Activated naive CD8-positive, alpha-beta T cell treated with anti-CD3 and anti-CD28 coated beads for 36 hours (primary cell): ENCODE data around the gene MTERF4. TPM values are rescaled to one million over a fixed set of nuclear protein-coding genes. Genes with fewer than 3 reads are reported as not detected.

Experiments used
- DNase-seq: peaks from one replicate; pipeline ENCODE4 v3.0.0; 2021
- H3K27ac Mint-ChIP-seq: one replicate; pipeline ENCODE4 v1.8.0; 2022; ENCODE audit warnings: mild to moderate bottlenecking, moderate library complexity, mixed read lengths
- H3K27me3 Mint-ChIP-seq: one replicate; pipeline ENCODE4 v1.8.0; 2022; ENCODE audit warnings: mild to moderate bottlenecking, mixed read lengths
- H3K36me3 Mint-ChIP-seq: one replicate; pipeline ENCODE4 v1.8.0; 2021; ENCODE audit warnings: mild to moderate bottlenecking, mixed read lengths
- H3K4me1 Mint-ChIP-seq: one replicate; pipeline ENCODE4 v1.8.0; 2021; ENCODE audit warnings: mixed read lengths
- H3K4me3 Mint-ChIP-seq: one replicate; pipeline ENCODE4 v1.8.0; 2022; ENCODE audit warnings: mild to moderate bottlenecking, moderate library complexity, mixed read lengths
- H3K9me3 Mint-ChIP-seq: one replicate; pipeline ENCODE4 v1.8.0; 2022; ENCODE audit warnings: mixed read lengths
- total RNA-seq, 2 experiments: library from RNA; stranded (reverse); gene quantifications; one replicate each; pipeline ENCODE4 v1.2.3, GENCODE V29; 2021

Gene MTERF4
- total RNA-seq, 2 experiments from 2014 or later = 34.5 to 35.6 TPM

DNA sequence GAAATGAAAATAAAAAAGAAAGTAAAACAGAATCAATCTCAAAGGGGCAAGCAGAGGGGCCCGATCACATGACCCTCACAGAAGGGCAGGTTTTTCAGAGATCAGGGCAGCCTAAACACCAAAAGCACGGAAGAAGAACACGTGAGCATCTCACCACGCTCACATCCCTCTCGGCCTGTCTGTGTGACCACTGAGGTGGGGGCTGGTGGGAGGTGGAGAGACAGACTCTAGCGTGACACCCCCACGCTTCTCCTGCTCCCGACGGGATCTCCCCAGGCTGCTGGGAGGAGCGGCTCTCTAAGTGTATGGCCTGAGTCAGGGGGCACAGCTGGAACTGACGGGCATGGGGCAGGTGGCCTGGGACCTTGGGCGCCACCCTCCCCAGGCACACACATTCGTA is 23.5 kb upstream of the MTERF4 start:
- peaks cover 4% of the 10 kb centered on the region for H3K9me3 Mint-ChIP-seq
- no peak for DNase-seq
- peaks cover 24% of the 10 kb centered on the region for H3K4me1 Mint-ChIP-seq
- H3K36me3 Mint-ChIP-seq = peaks cover 42% of the 10 kb centered on the region
- no peak overlapping the region for H3K4me3 Mint-ChIP-seq
- peak overlapping the region; percentile 23 for H3K27ac Mint-ChIP-seq
- H3K27me3 Mint-ChIP-seq = no peaks in the 10 kb centered on the region

GRCh38 chr2:241123816-241124536 is 21.9 kb upstream of the MTERF4 start:
- peaks cover 6% of the 10 kb centered on the region for H3K9me3 Mint-ChIP-seq
- H3K36me3 Mint-ChIP-seq = peaks cover 43% of the 10 kb centered on the region
- DNase-seq = no peak
- no peak overlapping the region for H3K27ac Mint-ChIP-seq
- no peaks in the 10 kb centered on the region for H3K27me3 Mint-ChIP-seq
- no peak overlapping the region for H3K4me3 Mint-ChIP-seq
- H3K4me1 Mint-ChIP-seq = peaks cover 28% of the 10 kb centered on the region

DNA sequence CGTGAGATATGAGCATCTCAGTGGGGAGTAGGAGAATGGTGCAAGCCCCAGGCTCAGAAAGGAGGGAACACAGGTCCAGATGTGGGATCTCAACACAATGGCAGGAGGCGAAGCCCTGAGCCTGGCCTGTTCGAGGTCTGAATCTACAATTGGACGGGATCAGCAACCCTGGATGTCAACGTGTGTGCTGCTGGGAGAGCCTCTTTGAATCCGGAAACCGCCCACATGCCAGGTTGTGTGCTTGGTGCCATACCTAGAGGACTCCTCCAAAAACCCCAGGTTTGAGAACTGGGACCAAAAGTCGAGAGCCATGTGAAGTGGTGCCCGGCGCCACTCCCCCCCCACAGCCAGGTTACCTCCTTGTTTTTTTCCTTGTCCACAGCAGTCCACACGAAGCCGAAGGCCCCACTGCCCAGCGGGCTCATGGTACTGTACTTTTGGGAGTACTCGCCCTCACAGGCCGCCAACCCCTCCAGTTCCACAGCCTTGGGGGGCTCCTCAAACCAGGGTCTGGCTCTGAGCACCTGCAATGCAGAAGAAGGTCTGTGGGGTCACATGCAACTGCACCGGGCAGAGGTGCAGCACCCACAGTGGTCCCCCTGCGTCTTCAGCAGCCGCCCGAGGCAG is 20.4 kb upstream of the MTERF4 start:
- Mint-ChIP-seq H3K4me1 (peaks cover 17% of the 10 kb centered on the region), H3K4me3 (no peak overlapping the region), H3K27ac (no peak overlapping the region), H3K36me3 (peaks cover 31% of the 10 kb centered on the region), H3K9me3 (peaks cover 6% of the 10 kb centered on the region), H3K27me3 (no peaks in the 10 kb centered on the region)
- DNase-seq = no peak

DNA sequence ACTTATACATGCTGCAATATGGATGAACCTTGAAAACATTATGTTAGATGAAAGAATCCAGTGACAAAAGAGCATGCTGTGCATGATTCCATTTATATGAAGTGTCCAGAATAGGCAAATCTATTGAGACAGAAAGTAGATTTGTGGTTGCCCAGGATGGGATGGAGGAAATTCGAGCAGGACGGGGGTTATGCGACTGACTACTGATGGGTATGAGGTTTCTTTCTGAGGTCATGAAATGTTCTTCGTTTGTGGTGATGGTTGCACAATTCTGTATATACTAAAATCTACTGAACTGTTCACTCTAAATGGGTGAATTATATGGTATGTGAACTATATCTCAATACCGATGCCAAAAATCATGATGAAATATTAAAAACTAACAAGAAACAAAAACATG is 18.9 kb upstream of the MTERF4 start:
- H3K27me3 Mint-ChIP-seq = no peaks in the 10 kb centered on the region
- no peak for DNase-seq
- no peak overlapping the region for H3K4me3 Mint-ChIP-seq
- H3K36me3 Mint-ChIP-seq = peaks cover 32% of the 10 kb centered on the region
- peaks cover 6% of the 10 kb centered on the region for H3K9me3 Mint-ChIP-seq
- H3K27ac Mint-ChIP-seq = no peak overlapping the region
- H3K4me1 Mint-ChIP-seq = peaks cover 12% of the 10 kb centered on the region

GRCh38 chr2:241120440-241120839 is 18.4 kb upstream of the MTERF4 start:
- H3K36me3 Mint-ChIP-seq = peaks cover 35% of the 10 kb centered on the region
- no peak for DNase-seq
- H3K27ac Mint-ChIP-seq = peak overlapping the region; percentile 38
- peaks cover 8% of the 10 kb centered on the region for H3K4me1 Mint-ChIP-seq
- H3K4me3 Mint-ChIP-seq = no peak overlapping the region
- peaks cover 6% of the 10 kb centered on the region for H3K9me3 Mint-ChIP-seq
- no peaks in the 10 kb centered on the region for H3K27me3 Mint-ChIP-seq

- Mint-ChIP-seq H3K9me3 (peaks cover 6% of the 10 kb centered on the region), H3K4me1 (peaks cover 6% of the 10 kb centered on the region), H3K27ac (no peak overlapping the region), H3K4me3 (no peak overlapping the region), H3K36me3 (peaks cover 44% of the 10 kb centered on the region), H3K27me3 (no peaks in the 10 kb centered on the region)
- no peak for DNase-seq
Observed at GRCh38 chr2:241118737-241119505, 16.8 kb upstream of the MTERF4 start.

GRCh38 chr2:241116606-241117560 is 14.8 kb upstream of the MTERF4 start:
- Mint-ChIP-seq H3K36me3 (peaks cover 45% of the 10 kb centered on the region), H3K9me3 (peaks cover 6% of the 10 kb centered on the region), H3K27ac (peak overlapping the region; percentile 27)

DNA sequence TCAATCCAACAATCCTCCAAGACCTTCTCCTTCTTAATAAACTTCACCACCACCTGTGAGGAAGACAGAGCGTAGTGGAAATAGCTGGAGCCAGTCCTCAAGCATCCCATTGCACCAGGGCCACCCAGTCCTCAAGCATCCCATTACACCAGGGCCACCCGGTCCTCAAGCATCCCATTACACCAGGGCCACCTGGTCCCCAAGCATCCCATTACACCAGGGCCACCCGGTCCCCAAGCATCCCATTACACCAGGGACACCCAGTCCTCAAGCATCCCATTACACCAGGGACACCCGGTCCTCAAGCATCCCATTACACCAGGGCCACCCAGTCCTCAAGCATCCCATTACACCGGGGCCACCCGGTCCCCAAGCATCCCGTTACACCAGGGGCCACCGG is 13.3 kb upstream of the MTERF4 start:
- Mint-ChIP-seq H3K4me1 (peaks cover 21% of the 10 kb centered on the region), H3K27me3 (no peaks in the 10 kb centered on the region), H3K36me3 (peaks cover 40% of the 10 kb centered on the region), H3K4me3 (no peak overlapping the region), H3K27ac (no peak overlapping the region), H3K9me3 (peaks cover under 1% of the 10 kb centered on the region)
- no peak for DNase-seq

More at GRCh38 chr2:241116606-241117560, 14.8 kb upstream of the MTERF4 start:
- Mint-ChIP-seq H3K4me3 (no peak overlapping the region), H3K4me1 (peaks cover 17% of the 10 kb centered on the region), H3K27me3 (no peaks in the 10 kb centered on the region)
- DNase-seq = no peak

- Mint-ChIP-seq H3K4me3 (no peak overlapping the region), H3K27me3 (no peaks in the 10 kb centered on the region), H3K9me3 (no peaks in the 10 kb centered on the region), H3K36me3 (peaks cover 39% of the 10 kb centered on the region), H3K27ac (no peak overlapping the region), H3K4me1 (peaks cover 23% of the 10 kb centered on the region)
- no peak for DNase-seq
Observed at GRCh38 chr2:241114836-241115235, 12.7 kb upstream of the MTERF4 start.

GRCh38 chr2:241112592-241112991 is 10.5 kb upstream of the MTERF4 start:
- Mint-ChIP-seq H3K4me1 (peaks cover 39% of the 10 kb centered on the region), H3K27me3 (no peaks in the 10 kb centered on the region), H3K9me3 (no peaks in the 10 kb centered on the region), H3K27ac (peak overlapping the region; percentile 92), H3K36me3 (peaks cover 53% of the 10 kb centered on the region), H3K4me3 (peak overlapping the region; percentile 80)
- peak; percentile 67 for DNase-seq

GRCh38 chr2:241112046-241112445 is 10.0 kb upstream of the MTERF4 start:
- H3K4me1 Mint-ChIP-seq = peaks cover 39% of the 10 kb centered on the region
- peaks cover 58% of the 10 kb centered on the region for H3K36me3 Mint-ChIP-seq
- peak overlapping the region; percentile 92 for H3K27ac Mint-ChIP-seq

DNA sequence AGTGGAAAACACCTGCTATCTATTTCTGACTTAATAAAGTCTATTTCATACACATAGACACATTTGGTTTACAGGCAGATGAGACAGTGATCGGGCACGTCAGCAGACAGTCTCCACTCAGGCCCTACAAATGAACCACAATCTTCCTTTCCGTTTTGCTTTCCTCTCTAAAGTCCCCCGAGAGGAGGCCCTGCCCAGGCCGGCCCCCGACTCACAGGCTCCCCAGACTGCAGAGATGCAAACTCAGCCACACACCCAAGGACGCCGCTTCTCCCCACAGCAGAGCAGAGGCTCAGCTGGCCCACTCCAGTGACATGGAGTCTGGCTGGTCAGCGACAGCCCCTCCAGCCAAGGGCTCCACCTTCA is 9.3 kb upstream of the MTERF4 start:
- H3K27me3 Mint-ChIP-seq = no peaks in the 10 kb centered on the region
- H3K36me3 Mint-ChIP-seq = peaks cover 58% of the 10 kb centered on the region
- no peaks in the 10 kb centered on the region for H3K9me3 Mint-ChIP-seq
- H3K4me3 Mint-ChIP-seq = peak overlapping the region; percentile 80
- H3K4me1 Mint-ChIP-seq = peaks cover 43% of the 10 kb centered on the region
- DNase-seq = peak; percentile 50
- H3K27ac Mint-ChIP-seq = peak overlapping the region; percentile 92

More at GRCh38 chr2:241112046-241112445, 10.0 kb upstream of the MTERF4 start:
- Mint-ChIP-seq H3K4me3 (peak overlapping the region; percentile 80), H3K27me3 (no peaks in the 10 kb centered on the region), H3K9me3 (no peaks in the 10 kb centered on the region)
- DNase-seq = no peak

GRCh38 chr2:241110607-241111439 is 8.7 kb upstream of the MTERF4 start:
- Mint-ChIP-seq H3K36me3 (peaks cover 56% of the 10 kb centered on the region), H3K27ac (peak overlapping the region; percentile 92), H3K27me3 (no peaks in the 10 kb centered on the region), H3K9me3 (no peaks in the 10 kb centered on the region), H3K4me3 (peak overlapping the region; percentile 80), H3K4me1 (peaks cover 43% of the 10 kb centered on the region)
- DNase-seq = no peak
